Liver (tissue), 3 donors: ENCODE data around the gene ANKRD35.

ENCODE experiments used
- FOXA1 ChIP-seq: IDR thresholded peaks from 2 replicates; pipeline ENCODE4 v1.6.1; 2016; ENCODE audit warnings: antibody characterized with exemption
- GABPA ChIP-seq, 2 donors: IDR thresholded peaks in 1 of 2; conservative IDR thresholded peaks in 1 of 2; 2 replicates each; pipeline ENCODE4 v1.6.1; 2016; ENCODE audit warnings: antibody characterized with exemption in 2 of 2, mild to moderate bottlenecking in 1 of 2, moderate library complexity in 1 of 2
- MAX ChIP-seq: IDR thresholded peaks from 2 replicates; pipeline ENCODE4 v1.6.1; 2016; ENCODE audit warnings: antibody characterized with exemption
- SP1 ChIP-seq: IDR thresholded peaks from 2 replicates; pipeline ENCODE4 v1.6.1; 2018; ENCODE audit warnings: antibody characterized with exemption, mild to moderate bottlenecking
- YY1 ChIP-seq: IDR thresholded peaks from 2 replicates; pipeline ENCODE4 v1.6.1; 2016; ENCODE audit warnings: antibody characterized with exemption, mild to moderate bottlenecking
- TF ChIP-seq, protein P1 (sequence below): fragments of 150-350 bp; IDR thresholded peaks from 2 replicates; pipeline ENCODE4 v1.5.1; 2017; ENCODE audit warnings: improper control_type of control experiment, low read depth, low read length; ENCODE audit not compliant: missing input control
- donor health status: healthy.
- donor health status: healthy.

DNA sequence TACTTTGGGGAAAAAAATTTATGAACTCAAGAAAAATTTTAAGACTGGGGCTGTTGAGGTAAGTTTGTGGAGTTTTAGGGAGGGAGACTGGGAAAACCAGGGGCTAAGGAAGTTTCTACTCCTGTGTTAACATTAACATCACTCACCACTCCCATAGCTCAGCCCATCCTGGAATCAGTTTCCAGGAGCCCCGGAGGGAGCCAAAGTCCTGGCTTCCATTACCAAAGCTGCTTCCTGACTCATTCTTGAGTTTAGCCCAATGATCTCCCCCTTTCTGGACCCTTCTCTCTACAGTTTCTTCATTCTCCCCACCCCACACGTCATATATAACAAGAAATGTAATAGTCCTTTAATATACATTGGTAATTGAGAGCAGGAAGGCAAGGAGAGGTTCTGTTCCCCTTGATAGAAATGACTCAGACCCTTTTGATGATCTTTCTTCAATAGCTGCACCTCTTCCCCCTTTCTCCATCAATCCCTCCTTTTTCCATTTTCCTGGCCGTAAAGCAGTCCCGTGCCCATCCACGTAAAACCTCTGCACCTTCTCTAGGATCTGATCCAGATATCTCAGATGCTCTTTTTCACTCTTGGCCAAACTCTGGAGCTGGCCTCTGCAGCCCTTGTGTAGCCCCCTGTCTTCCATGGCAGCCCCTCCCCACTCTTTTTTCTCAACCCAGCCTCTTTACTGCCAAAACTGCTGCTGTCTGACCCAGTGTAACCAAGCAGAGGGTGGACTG, 22.2 kb downstream of the ANKRD35 start:
- TF ChIP-seq, protein P1, sequence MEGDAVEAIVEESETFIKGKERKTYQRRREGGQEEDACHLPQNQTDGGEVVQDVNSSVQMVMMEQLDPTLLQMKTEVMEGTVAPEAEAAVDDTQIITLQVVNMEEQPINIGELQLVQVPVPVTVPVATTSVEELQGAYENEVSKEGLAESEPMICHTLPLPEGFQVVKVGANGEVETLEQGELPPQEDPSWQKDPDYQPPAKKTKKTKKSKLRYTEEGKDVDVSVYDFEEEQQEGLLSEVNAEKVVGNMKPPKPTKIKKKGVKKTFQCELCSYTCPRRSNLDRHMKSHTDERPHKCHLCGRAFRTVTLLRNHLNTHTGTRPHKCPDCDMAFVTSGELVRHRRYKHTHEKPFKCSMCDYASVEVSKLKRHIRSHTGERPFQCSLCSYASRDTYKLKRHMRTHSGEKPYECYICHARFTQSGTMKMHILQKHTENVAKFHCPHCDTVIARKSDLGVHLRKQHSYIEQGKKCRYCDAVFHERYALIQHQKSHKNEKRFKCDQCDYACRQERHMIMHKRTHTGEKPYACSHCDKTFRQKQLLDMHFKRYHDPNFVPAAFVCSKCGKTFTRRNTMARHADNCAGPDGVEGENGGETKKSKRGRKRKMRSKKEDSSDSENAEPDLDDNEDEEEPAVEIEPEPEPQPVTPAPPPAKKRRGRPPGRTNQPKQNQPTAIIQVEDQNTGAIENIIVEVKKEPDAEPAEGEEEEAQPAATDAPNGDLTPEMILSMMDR, result no peak
- TF ChIP-seq GABPA (IDR thresholded peaks at IDR 0.05 in 1 of 2, conservative IDR thresholded peaks at IDR 0.05 in 1 of 2) (no peak), FOXA1 (no peak), YY1 (no peak), MAX (no peak), SP1 (no peak)
